ENCODE data around the gene TAB2.
"Not testable (repeated sequence)": the region's sequence is repeated elsewhere in the genome, so short reads cannot be mapped to it uniquely, and the experiment has no call there.

TAB2 gene

GRCh38 chr6:149337320-149337719 lies 19.8 kb downstream of the TAB2 start:
- no peak for TF ChIP-seq CTCF (conservative IDR thresholded peaks at IDR 0.05; ENCODE audit: low read length)
- H3K4me3 ChIP-seq (ENCODE audit: low read length): no peak overlapping the region
- no peak for DNase-seq (ENCODE audit: low read depth)

- H3K4me3 ChIP-seq (ENCODE audit: low read length): no peak overlapping the region
- DNase-seq (ENCODE audit: low read depth): no peak
- no peak for TF ChIP-seq CTCF (conservative IDR thresholded peaks at IDR 0.05; ENCODE audit: low read length)
Observed at GRCh38 chr6:149340200-149340599, 22.7 kb downstream of the TAB2 start.

- DNase-seq (ENCODE audit: low read depth): no peak
- H3K4me3 ChIP-seq (ENCODE audit: low read length): no peak overlapping the region
- TF ChIP-seq CTCF (conservative IDR thresholded peaks at IDR 0.05; ENCODE audit: low read length): no peak
Observed at GRCh38 chr6:149342525-149342924, 25.0 kb downstream of the TAB2 start.

GRCh38 chr6:149343501-149343900 lies 26.0 kb downstream of the TAB2 start:
- no peak overlapping the region for H3K4me3 ChIP-seq (ENCODE audit: low read length)
- DNase-seq (ENCODE audit: low read depth): no peak
- no peak for TF ChIP-seq CTCF (conservative IDR thresholded peaks at IDR 0.05; ENCODE audit: low read length)

- no peak for DNase-seq (ENCODE audit: low read depth)
- H3K4me3 ChIP-seq (ENCODE audit: low read length): no peak overlapping the region
- no peak for TF ChIP-seq CTCF (conservative IDR thresholded peaks at IDR 0.05; ENCODE audit: low read length)
Observed at GRCh38 chr6:149346078-149346477, 28.6 kb downstream of the TAB2 start.

GRCh38 chr6:149347067-149347466 lies 29.6 kb downstream of the TAB2 start:
- peak; percentile 64 for DNase-seq (ENCODE audit: low read depth)
- H3K4me3 ChIP-seq (ENCODE audit: low read length): no peak overlapping the region
- TF ChIP-seq CTCF (conservative IDR thresholded peaks at IDR 0.05; ENCODE audit: low read length): no peak

GRCh38 chr6:149349279-149349678 lies 31.8 kb downstream of the TAB2 start:
- H3K4me3 ChIP-seq (ENCODE audit: low read length); DNase-seq (ENCODE audit: low read depth): not testable (repeated sequence)

- TF ChIP-seq CTCF (conservative IDR thresholded peaks at IDR 0.05; ENCODE audit: low read length): no peak
- no peak for DNase-seq (ENCODE audit: low read depth)
- H3K4me3 ChIP-seq (ENCODE audit: low read length): no peak overlapping the region
Observed at GRCh38 chr6:149354009-149354408, 36.5 kb downstream of the TAB2 start.

Data from AG10803 (cell line).